Activated CD8-positive, alpha-beta memory T cell treated with anti-CD3 and anti-CD28 coated beads, Interleukin-2, amount 50 U/mL, for 24 hours (primary cell): ENCODE measurements around the gene SYT14.

Experiments used
- DNase-seq: peaks from one replicate; pipeline ENCODE4 v3.0.0-alpha.2; 2020; ENCODE audit errors: extremely low read depth

Gene SYT14

GRCh38 chr1:210201681-210202080, 263.7 kb downstream of the SYT14 start:
- DNase-seq, result no peak

DNA sequence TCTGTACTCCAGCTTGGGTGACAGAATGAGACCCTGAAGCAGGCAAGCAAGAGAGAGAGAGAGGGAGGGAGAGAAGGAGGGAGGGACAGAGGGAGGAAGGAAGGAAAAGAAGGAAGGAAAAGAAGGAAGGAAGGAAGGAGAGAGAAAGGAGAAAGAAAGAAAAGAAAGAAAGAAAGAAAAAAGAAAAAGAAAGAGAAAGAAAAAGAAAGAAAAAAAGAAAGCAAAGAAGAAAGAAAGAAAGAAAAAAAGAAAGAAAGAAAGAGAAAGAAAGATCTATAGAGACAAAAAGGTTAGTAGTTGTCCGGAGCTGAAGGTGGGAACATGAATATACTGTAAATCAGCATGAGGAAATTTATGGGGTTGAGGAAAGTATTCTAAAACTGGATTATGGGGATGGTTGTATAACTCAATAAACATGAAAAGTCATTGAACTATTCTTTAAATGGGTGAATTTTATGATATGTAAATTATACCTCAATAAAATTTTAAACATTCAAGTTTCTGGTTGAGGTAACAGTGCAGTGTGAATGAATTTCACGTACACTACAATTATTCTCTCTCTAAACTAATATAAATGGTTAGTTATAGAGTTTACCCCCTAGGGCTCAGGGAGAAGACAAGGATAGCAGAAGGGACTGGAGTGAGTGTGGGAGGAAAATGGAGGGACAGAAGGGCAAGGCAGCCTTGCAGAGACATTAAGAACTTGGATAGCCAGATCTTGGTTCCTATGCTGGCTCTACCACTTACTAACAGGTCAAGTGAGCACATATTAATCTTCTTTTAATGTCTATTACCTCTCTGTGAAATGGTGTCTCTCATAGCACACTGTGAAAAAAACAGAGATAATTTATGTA, 269.8 kb downstream of the SYT14 start:
- DNase-seq, result no peak

- no peak for DNase-seq
Observed at GRCh38 chr1:210213335-210213734, 275.3 kb downstream of the SYT14 start.

DNA sequence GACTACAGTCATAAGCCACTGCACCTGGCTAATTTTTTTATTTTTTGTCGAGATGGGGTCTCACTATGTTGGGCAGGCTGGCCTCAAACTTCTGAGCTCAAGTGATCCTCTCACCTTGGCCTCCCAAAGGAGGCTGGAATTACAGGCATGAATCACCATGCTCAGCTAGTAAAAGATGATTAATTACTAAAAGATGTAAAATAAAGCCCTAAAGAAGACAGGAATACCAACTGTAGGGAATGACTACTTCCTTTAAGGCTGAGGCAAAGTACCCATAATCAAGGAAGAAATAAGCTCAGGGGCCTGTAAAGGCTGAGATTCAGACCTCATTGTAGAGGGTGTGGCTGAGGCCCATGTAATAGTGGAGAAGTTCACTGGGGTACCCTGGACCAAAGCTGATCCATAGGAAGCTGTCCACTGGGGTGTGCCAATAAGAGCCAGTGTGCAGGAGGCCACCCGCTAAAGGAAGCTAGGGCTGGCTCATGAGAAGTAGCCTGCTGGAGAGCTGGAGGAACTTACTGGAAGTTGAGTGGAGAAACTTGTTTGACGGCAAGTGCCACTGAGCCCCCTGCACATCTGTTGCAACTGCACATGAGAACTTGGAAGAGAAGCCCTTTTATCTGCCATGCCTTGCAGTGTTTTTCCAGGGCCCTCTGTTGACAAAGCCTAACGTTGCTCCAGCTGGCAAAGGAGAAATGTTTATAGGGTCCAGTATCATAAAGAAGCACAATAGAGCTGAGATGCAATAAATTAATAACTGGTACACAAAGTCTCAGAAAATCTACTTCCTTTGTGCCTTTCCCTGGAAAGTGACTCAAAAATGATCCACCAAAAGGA, 276.8 kb downstream of the SYT14 start:
- DNase-seq, result no peak

DNA sequence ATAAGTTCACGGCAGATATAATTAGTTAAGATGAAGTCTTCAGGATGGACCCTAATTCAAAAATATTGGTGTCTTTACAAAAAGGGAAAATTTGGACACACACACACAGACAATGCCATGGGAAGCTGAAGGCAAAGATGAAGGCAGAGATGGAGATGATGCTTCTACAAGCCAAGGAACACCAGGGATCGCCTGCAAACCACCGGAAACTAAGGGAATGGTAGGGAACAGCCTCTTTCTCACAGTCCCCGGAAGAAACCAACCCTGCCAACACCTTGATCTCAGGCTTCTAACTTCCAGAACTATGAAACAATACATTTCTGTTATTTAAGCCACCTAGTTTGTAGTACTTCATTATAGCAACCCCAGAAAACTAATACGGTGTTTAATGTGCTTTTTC, 279.5 kb downstream of the SYT14 start:
- DNase-seq, result no peak

DNA sequence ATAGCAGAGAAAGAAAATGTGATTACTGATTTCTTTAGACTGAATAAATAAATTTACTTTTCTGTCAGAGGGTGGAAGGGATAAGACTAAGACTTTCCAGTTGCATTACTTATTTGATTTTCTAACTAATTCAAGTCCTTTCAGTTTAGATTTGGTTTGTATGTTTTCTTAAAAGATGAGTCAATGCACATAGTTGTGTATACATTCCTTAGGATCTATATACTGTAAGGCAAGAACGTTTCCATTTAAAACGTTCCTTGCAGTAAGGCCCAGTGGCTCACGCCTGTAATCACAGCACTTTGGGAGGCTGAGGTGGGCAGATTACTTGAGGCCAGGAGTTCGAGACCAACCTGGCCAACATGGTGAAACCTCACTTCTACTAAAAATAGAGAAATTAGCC, 280.0 kb downstream of the SYT14 start:
- DNase-seq, result no peak
